GM19099 (cell line): Measurements from ENCODE around the gene PRR12.

ENCODE experiments used
- POLR2A ChIP-seq: IDR thresholded peaks from 3 replicates; pipeline ENCODE4 v1.6.1; 2011; ENCODE audit warnings: low read depth; ENCODE audit not compliant: insufficient read length; ENCODE audit errors: extremely low read depth

PRR12 gene

GRCh38 chr19:49652551-49653465 is 61.8 kb downstream of the PRR12 start:
- no peak for TF ChIP-seq POLR2A

DNA sequence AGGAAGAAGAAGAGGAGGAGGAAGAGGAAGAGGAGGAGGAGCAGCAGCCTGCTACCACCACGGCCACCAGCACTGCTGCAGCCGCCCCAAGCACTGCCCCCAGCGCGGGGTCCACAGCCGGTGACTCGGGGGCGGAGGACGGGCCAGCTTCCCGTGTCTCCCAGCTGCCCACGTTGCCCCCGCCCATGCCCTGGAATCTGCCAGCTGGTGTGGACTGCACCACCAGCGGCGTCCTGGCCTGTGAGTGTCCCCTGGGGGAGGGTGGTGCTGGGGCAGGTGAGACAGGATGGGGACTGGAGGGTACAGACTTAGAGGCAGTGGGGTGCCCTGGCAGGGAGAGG is 62.5 kb downstream of the PRR12 start:
- no peak for TF ChIP-seq POLR2A

DNA sequence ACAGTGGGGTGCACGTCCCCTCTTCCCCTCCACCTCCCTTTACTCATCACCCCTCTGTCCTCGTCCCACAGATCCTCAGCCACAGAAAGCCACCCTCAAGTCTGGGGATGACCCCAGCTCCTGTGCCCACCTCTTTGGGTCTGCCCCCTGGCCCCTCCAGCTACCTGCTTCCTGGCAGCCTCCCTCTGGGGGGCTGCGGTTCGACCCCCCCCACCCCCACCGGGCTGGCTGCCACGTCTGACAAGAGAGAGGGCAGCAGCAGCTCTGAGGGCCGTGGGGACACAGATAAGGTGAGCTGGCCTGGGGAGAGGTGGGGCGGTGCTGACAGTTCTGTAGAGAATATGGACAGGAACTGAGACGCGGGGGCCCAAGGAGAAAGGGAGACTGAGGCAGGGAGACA is 63.6 kb downstream of the PRR12 start:
- TF ChIP-seq POLR2A: no peak

GRCh38 chr19:49655570-49656455 is 64.8 kb downstream of the PRR12 start:
- no peak for TF ChIP-seq POLR2A

DNA sequence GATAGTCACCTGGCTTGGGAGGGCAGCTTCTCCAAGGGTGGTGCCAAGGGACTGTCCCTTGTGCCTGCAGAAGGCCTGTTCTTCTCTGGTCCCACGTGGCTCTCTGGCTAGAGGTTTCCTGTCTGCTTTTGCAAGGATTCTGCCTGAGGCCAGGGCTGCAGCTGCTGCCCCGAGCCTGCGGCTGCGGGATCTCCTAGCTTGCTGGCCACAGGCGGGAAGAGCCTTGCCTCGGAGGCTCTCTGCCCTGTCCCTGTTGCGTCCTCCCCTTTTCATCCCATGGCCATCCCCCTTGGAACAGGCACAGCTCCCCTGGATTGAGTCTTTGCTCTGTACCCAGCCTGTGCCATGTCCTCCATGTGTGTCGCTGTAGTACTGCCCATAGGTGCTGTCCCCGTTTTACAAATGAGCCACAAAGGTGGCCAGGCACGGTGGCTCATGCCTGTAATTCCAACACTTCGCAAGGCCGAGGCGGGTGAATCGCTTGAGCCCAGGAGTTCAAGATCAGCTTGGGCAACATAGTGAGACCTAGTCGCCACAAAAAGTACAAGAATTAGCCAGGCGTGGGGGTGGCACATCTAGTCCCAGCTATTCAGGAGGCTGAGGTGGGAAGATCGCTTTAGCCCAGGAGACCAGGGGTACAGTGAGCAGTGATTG is 65.6 kb downstream of the PRR12 start:
- no peak for TF ChIP-seq POLR2A

DNA sequence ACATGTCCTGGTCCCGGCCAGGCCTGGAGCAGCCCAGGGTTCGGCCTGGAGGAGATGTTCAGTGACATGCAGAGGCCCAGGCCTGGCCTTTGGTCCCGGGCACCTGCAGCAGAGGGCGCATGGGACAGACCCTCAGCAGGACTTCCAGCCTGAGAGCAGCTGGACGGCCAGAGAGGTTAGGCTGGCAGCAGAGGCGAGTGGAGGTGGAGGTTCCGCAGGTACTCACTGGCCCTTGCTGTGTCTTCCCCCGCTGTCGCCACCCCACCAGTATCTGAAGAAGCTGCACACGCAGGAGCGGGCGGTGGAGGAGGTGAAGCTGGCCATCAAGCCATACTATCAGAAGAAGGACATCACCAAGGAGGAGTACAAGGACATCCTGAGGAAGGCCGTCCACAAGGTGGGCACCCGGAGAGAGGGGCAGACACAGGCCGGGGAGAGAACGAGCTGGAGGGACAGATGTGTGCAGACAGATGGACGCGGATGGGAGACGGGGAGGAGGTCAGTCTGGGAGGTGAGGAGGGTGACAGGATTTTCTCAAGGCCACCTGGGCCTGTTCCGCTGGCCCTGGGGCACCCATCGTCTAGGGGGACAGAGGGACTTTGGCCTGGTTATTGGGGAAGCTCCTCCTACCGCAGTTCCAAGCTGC is 66.6 kb downstream of the PRR12 start:
- TF ChIP-seq POLR2A: no peak

- TF ChIP-seq POLR2A: no peak
These were observed 67.1 kb downstream of the PRR12 start for GRCh38 chr19:49658139-49658517.

- TF ChIP-seq POLR2A: no peak
These were observed 67.8 kb downstream of the PRR12 start for GRCh38 chr19:49658566-49659442.

- TF ChIP-seq POLR2A: no peak
These were observed 69.5 kb downstream of the PRR12 start for GRCh38 chr19:49660338-49660961.

- TF ChIP-seq POLR2A: no peak
These were observed 71.0 kb downstream of the PRR12 start for GRCh38 chr19:49662011-49662410.

DNA sequence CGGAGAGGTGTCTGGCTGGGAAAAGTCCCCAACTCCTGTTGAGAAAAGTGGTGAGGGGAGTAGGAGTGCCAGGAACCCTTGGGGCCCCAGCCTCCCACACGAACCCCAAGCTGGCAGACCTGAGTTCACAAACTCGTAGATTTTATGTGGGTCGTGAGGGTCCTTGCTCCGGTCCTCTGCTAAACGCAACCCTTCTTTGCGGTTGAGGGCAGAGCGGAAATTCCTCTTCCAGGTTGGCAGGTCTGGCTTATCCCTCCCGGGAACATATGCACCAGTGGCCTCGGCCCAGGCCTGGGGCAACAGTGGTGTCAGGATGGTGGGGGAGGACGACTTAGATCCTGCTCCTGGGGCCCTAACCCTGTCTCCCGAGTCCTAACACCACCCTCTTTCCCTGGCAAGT is 72.2 kb downstream of the PRR12 start:
- TF ChIP-seq POLR2A: no peak

DNA sequence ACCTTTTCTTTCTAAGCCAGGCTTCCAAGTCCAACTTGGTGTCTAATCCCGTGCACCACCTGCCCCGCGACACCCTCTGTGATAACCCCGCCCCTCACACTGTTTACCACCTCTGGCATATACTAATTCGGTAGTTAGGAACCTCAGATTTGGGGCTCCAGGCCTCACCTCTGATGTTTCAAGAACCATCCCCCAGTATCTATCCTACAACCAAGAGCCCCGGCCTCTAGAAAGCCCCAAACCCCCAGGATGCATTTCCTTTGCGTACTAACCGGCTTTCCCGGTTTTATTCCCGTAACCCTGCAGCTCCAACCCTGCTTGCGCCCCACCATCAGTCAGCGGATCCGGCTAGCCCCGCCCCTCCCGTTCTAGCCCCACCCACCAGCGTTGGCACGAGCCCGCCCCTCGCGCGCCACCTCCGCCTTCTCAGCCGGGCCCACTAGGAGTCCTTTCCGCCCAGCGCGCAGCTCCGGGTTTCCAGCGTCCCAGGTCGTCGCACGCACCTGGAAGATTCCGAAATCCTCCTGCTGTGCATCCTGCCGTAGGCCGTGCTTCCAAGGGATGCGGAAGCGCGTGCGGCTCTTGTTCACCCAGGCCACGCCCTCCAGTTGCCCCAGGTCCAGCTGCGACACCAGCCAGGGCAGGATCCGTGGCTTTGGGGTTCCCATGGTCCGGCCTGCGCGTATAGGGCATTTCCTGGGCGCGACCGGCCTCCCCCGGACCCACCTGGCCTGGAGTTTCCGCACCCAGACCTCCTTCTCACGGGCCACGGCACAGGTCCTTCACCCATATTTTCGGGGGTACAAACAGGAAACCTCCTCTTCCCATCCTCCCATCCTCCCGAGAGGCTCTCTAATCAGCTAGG is 73.4 kb downstream of the PRR12 start:
- no peak for TF ChIP-seq POLR2A

DNA sequence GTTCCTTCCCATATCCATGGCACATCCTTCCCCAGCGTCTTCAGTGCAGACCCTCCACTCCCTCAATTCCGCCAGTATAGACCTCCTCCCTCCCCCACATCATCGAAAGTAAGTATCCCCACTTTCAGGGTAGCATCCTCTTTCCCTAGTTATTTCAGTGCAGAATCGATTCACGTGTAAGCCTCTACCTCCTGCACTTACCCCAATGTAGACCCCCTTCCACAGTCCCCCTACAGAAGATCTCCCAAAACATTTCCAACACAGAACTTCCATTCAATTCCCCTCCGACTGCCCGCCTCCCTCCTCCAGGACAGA is 74.0 kb downstream of the PRR12 start:
- no peak for TF ChIP-seq POLR2A

- TF ChIP-seq POLR2A: peak; percentile 62
These were observed 74.6 kb downstream of the PRR12 start, which contains the start of the genes BCL2L12 and IRF3 for GRCh38 chr19:49665351-49666119. BCL2L12 (plus strand) TSS chr19:49665933; CDS start chr19:49666693, 760 bp downstream. IRF3 (minus strand) TSS chr19:49665857; CDS start chr19:49664838, 1,019 bp downstream.
